ENCODE measurements around the gene C1orf105.

DNA sequence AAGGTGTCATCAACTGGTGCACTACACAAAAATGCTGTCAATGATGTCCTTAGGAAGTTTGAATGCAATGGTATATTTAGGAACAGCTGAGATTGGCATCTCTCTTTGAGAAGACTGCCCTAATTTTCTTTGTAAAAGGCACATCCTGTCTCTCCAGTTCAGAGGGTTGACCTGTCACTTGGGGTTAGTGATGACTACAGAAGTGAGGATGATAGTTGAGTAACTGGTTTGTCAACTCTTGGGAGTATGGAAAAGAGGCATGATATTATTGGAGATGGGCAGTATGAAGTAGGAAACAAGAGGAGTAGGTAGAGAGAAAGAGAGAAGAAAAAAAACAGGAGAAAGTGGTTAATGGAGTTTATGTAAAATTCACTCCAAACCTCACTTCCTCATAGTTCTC is 63.8 kb downstream of the C1orf105 start:
- TF ChIP-seq, protein P1, sequence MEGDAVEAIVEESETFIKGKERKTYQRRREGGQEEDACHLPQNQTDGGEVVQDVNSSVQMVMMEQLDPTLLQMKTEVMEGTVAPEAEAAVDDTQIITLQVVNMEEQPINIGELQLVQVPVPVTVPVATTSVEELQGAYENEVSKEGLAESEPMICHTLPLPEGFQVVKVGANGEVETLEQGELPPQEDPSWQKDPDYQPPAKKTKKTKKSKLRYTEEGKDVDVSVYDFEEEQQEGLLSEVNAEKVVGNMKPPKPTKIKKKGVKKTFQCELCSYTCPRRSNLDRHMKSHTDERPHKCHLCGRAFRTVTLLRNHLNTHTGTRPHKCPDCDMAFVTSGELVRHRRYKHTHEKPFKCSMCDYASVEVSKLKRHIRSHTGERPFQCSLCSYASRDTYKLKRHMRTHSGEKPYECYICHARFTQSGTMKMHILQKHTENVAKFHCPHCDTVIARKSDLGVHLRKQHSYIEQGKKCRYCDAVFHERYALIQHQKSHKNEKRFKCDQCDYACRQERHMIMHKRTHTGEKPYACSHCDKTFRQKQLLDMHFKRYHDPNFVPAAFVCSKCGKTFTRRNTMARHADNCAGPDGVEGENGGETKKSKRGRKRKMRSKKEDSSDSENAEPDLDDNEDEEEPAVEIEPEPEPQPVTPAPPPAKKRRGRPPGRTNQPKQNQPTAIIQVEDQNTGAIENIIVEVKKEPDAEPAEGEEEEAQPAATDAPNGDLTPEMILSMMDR (IDR thresholded peaks at IDR 0.05), result no peak
- TF ChIP-seq POLR2A (IDR thresholded peaks at IDR 0.05), result no peak

All from esophagus squamous epithelium (tissue), 4 donors.